NCI-H82 treated with DMSO at 0.1 percent for 48 hours (cell line): ENCODE data around the gene MTCL1.

Experiments
- DNase-seq: peaks from one replicate; lab custom pipeline; 2025; ENCODE audit not compliant: unreplicated experiment; lab: John Stamatoyannopoulos, UW

Gene MTCL1

DNA sequence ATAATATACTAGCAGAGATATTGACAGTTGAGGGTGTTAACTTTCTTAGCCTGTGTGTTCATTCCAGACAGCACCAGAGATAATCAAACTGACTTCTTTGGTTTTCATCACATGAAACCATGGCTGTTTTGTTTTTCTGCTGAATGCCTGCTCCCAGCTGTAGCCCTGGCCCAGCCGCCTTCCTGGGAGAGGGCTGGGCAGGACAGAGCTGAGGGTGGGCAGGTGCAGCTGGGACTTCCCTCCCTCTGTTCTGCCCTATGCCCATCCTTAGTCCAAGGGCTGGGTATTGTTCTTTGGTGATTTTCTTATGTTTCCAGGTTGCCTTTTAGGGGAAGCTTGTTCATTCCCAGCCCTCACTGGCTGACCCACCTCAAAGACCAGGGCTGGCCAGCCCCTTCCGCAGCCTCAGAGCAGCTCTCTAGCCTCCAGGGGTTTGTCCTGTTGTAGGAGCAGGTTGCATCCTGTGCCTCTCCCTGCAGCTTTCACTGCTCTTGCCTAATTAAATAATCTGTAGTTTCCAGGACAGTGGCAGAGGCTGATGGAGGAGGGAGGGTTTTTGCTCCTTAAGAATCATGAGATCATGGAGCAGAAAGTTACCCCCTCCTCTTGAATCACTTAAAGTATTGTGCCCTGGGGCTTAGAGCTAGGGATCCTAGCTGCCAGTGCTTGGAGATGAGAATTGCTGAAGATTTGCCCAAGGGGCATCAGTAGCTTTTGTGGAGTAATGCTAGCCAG lies 61.4 kb downstream of the MTCL1 start:
- DNase-seq, result peak; percentile 71

DNA sequence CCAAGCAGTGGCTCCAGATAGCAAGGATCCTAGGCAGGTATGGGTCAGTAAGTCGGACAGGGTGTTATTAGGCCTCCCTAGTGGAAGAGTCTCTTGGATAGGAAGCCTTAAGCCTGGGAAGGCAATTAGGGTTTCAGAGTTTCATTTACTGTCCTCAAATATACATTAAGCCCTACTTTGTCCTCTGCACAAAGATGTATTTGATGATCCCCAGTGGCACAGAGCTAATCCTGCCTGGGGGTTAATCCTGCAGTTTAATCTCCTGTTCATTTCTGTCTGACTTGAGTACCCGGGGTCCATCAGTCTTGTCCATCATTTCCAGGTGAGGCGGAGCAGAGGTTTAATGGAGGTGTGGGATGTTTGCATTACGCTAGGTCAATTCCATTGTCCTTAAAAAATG lies 62.0 kb downstream of the MTCL1 start:
- DNase-seq, result peak; percentile 93

DNA sequence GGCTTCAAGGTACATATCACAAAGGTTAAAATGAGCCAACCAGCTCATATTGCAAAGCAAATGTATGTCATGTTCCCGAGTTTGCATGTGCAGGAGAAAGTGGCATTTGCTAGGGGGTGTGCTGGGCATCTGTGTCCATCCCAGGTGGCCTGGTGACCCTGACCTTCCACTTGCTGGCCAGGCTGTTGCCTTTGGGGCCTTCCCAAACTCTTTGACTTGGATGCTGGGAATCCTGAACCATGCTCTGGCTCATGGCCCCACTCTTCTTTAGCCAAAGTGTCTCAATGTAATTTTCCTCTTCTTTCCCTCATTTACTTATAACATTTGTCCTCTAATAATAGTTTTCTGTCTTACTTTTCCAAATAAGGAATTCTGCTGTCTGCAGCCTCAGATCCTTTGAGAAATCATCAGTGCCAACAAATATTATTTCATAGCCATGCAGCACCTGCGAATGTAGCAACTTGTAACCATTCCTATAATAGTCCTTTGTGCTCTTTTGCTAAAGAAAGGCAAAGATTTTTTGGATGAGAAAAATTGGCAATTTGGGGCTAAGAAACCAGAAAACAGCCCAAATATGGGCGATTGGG lies 64.2 kb downstream of the MTCL1 start:
- no peak for DNase-seq

DNA sequence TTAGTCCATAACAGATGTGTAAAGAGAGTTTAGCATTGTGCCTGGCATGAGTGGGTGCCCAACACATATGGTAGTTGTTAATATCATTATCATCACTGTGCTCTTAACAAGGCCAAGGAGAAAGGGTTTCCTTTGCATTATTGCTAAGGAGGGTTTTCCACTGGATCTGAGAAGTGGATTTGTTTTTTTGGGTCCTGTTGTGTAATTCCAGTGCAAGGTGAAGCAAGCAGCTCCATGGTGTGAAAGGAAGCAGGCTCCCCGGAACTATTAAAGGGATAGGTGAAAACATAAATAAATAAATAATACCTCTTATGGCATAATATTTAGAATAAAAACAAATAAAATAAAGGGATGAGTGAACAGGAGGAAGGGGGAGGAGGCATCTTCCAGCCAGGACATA lies 65.3 kb downstream of the MTCL1 start:
- no peak for DNase-seq

DNA sequence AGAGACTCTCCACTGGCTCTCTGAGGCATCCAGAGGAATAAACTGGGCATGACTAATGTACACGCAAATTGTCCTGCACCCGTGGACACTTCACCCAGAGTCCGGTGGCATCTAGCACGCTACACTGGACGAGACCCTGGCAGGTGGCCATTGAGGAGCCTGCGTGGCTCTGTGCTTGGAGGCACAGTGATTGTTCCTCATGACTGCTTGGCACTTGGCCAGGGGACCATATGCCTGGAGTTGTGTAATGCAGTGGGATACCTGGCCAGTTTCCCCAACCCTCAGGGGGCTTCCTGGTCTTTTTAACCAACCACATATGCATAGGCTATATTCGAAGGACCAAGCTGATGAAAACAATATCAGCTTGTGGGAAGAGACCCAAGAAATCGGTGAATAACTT lies 66.6 kb downstream of the MTCL1 start:
- DNase-seq, result peak; percentile 6

DNA sequence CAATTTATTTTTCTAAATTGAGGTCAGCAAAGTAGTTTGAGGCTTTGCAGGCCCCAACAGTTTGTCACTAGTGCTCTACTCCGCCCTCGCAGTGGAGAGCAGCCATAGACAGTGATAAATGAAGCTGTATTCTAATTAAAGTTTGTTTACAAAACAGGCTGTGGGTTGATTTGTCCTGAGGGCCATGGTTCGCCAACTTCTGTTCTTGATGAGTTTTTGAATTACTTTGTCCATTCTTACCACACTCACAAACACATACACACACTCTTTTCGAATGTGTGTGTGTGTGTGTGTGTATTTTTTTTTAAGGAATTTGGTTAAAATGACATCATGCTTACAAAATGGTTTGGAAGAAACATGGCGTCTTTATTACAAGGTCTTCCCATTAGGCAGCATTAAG lies 68.6 kb downstream of the MTCL1 start:
- no peak for DNase-seq

DNA sequence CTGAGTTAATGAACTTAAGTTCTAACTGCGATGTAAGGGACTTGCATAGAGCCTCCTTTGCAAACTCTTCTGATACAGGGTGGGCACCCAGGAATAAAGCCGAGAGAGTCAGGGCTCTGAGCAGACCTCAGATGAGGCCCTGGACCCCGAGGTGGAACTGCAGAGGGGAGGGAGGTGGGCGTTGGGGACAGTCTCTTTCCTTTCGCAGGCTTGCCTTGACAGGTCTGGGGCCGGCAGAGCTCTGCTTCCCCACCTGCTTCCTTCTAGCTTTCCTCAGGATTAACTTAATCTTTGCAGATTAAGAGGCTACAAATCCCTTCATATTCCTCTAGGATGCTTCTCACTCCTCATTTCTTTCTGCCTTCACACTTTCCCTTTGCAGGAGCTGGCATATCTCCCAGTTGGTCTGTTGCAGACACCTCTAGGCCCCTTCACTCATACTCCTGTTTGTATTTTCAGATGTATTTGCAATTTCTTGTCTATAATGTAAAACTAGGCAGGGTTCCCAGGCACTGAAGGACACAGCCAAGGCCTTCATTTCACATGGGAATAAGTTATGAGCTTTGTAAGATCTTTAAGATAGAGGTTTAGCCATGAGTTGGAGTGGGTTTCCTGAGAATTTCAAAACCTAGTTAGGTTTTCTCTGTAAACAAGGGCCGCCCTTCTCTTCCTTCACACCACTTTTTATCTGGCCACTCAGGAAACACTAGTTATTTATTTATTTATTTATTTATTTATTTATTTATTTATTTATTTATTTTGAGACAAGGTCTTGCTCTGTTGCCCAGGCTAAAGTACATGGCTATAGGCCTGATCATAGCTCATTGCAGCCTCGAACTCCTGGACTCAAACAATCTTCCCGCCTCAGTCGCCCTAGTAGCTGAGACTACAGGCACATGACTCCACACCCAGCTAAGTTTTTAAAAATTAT lies 70.9 kb downstream of the MTCL1 start:
- peak; percentile 71 for DNase-seq

DNA sequence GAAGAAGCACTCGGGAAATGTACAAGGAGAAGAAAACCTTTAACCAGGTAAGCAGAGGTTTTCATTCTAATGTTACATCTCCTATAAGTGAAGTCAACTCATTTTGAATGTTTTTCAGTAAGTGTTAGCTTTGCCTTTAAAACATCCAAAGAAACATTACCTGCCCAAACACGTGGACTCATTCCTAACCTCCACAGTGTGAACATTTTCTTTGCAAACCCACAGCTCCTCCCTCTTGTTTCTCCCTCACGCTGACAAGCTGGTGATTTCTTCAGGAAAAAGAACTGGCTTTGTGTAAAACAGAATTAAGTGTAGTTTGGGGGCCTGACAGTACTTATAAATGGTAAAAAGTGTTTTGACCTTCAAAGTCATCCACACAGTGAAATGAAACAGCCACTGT lies 72.5 kb downstream of the MTCL1 start:
- no peak for DNase-seq

DNA sequence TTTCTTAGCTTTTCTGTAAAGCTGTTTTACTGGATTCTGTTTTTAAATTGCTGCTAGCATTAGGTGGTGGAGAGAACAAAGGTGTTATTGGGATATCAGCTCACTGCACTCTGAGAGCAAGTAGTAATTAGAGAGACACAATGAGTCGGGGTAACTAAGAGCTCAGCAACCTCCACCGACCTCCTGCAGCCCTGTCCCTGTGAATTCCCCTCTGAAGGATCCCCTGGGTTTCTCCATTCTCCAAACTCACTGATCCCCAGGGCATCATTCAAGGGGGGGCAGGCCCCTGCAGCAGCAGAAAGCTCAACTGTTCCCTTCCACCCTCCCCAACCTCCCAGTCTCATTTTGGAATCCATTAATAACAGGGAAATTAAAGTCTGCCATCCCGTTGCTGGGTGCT lies 73.0 kb downstream of the MTCL1 start:
- no peak for DNase-seq

DNA sequence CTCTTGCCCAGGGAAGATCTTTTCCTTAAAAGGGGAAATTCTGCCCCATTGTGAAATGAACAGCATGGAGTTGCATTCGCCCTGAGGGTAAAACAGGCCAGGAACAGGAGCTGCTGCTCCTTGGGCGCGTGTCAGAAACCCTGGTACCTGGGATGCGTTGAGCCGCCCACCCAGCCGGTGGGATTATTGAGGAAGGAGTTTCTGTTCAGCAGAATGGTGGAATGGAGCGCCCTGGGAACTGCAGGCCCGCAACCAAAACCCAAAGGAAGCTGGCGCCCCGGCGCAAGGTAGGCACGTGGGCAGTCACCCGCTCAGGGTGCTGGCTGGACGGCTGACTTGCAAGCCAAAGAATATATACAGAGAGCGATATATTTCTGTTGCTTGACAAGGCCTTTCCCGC lies 73.5 kb downstream of the MTCL1 start:
- DNase-seq, result no peak

DNA sequence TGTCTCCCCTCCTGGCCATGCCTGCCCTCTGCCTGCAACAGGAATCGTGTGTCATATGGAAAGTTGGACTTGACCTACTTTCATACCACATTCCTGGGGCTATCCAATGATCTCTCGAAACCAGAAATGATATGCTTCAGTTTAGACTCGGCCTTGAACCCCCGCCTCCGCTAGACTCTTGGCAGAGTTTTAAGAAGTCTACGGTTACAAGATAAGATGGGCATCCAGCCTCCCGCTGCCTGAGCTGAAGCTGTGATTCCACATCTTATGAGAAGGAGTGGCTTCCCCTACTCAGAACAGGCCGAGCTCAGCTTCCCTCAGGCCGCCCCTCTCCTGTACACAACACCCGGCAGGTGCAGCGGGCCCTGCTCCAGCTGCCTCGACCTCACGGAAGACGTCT lies 73.9 kb downstream of the MTCL1 start:
- DNase-seq, result no peak

DNA sequence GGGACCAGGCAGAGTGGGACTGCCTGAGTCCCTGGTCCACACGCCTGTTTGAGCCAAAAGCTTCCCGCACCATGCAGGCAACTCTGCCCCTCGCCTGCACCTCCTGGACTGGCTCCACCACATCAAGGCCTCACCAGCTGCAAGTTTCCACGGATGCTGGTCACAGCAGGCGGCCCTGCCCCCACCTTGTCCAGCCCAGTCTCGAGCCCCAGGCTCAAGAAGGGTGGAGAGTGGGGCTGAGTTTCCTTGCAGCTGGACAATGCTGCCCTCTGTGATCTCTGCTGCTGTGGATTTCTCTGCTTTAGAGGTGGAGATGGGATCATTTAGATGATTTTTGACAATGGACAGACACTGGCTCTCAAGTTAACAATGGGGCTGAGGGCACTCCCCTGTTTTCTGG lies 74.9 kb downstream of the MTCL1 start:
- DNase-seq, result no peak

DNA sequence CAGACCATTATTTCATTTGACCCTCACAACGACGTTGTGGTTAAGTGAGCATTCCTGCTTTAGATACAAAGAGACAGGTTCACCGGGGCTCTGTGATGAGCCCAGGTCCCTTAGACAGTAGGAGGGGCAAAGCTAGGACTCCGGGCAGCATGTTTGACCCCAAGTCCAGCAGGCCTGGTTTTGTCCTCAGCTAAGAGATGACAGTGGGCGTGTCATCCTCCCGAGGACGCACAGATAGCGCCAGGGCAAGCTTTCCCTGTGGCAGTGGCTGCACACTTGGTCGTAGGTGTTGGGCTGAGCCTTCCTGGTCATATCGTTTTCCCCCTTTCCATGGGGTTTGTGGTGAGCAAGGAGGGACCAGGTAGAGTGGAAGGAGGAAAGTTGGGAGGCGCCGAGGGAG lies 76.3 kb downstream of the MTCL1 start:
- DNase-seq, result no peak

DNA sequence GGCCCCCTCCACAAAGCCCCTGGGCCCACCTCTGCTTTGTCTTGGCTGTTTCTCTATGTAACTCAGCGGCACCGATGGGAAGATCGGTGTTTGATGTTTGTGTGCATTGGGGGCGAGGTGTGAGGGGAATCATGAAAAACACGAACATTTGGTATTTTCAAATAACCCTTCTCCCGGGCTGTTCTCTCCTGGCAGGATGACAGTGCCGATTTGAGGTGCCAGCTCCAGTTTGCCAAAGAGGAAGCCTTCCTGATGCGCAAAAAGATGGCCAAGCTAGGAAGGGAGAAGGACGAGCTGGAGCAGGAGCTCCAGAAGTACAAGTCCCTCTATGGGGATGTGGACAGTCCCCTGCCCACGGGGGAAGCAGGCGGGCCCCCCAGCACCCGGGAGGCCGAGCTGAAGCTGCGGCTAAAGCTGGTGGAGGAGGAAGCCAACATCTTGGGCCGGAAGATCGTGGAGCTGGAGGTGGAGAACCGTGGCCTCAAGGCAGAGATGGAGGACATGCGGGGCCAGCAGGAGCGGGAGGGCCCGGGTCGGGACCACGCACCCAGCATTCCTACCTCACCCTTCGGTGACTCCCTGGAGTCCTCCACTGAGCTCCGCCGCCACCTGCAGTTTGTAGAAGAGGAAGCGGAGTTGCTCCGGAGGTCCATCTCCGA lies 78.1 kb downstream of the MTCL1 start:
- DNase-seq, result no peak

DNA sequence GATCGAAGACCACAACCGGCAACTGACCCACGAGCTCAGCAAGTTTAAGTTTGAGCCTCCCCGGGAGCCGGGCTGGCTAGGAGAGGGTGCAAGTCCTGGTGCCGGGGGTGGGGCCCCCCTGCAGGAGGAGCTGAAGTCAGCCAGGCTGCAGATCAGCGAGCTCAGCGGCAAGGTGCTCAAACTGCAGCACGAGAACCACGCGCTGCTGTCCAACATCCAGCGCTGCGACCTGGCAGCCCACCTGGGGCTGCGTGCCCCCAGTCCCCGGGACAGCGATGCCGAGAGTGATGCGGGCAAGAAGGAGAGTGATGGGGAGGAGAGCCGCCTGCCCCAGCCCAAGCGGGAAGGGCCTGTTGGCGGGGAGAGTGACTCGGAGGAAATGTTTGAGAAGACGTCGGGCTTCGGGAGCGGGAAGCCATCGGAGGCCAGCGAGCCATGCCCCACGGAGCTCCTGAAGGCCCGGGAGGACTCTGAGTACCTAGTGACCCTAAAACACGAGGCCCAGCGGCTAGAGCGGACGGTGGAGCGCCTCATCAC lies 78.7 kb downstream of the MTCL1 start:
- DNase-seq, result no peak

DNA sequence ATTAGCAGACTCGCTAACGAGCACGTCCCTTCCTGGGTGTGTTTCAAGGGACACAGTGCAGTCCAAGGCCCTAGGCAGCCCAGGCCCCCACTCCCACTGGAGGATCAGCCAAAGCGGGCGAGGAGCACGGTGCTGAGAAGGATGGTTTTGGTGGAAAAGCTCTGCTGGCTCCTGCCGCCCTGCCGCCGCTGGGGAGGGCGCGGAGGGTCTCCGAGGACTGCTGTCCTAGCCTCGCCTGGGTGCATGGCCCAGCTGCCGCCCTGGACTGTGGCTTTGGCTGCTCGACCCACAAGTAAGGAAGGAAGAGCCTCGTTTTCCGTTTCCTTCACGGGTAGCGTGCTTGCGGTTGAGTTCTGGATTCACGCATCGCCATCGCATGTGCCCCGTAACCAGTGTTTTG lies 79.9 kb downstream of the MTCL1 start:
- DNase-seq, result no peak

DNA sequence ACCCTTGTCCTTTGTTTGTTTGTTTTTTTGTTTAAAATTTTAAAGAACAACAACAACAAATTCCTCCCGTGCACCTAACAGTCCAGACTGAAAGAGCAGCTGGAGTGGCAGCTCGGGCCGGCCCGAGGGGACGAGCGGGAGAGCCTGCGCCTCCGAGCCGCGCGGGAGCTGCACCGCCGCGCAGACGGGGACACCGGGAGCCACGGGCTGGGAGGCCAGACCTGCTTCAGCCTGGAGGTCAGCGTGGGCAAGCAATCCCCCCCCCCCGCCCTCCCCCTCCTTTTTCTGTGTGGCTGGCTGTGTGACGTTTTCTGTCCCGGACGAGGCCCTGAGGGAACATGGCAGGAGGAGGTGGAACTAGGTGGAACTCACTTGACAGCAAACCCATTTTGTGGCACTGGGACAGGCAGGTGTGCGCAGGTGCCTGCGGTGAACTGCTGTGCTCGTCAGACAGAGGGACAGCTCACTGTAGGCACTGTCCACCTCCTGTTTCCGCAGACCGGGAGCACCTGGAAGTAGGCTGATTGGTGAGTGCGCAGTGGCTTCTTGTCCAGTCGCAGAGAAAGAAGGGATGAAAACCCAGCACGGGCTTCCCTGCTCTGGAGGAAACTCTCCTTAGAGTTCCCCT lies 80.6 kb downstream of the MTCL1 start:
- DNase-seq, result no peak

DNA sequence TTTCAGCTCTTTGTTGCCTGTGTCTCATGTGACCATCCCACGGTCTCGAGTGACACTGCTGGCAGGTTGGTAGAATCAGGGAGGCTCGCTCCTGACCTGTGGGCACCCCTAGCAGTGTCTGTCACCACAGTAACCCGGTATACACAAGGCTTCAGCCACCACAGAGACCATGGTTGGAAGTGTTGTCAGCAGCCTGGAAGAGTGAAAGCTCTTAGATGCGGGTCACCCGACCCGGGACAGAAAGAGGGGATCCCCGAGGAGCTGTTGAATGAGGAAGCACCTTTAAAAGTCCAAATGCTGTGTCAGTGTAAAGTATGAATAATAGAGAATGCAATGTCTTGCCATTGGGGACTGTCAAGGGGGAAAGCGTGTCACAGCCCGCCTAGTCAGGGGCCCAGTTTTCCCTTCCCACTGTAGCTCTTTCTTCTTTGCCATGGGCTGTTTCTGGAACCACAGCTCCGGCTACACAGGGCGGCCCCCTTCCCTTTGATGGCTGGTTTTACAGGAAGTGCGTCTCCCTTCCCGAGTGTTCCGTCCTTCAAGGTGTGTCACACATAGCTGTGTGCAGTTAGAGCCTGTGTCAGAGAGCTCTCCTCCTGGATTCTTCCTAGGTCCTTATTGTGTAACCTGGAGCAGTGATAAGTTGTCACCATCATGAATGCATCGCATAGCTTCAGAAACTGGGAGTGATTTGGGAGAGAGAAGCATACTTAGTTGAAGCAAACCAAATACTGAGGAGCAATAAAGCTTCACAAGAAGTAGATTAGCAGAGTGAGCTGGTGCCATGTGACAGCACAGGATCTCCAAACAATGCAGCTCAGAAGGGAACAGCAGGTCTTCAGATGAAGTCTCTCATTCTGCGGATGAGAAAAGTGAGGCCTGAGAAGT lies 81.4 kb downstream of the MTCL1 start:
- no peak for DNase-seq

DNA sequence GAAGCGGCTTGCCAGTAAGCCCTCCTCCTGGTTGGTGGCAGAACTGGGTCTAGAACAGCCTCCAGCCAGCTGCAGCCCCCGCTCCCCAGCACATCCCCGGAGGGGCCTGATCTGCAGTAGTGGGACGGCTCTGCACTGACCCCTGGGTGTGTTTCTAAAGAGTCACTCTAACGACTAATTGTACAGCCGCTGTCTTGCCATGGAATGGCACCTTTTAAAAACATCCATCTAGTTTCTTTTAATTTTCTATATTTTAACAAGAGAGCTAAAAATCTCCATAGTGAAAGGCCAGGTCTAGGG lies 82.0 kb downstream of the MTCL1 start:
- no peak for DNase-seq

DNA sequence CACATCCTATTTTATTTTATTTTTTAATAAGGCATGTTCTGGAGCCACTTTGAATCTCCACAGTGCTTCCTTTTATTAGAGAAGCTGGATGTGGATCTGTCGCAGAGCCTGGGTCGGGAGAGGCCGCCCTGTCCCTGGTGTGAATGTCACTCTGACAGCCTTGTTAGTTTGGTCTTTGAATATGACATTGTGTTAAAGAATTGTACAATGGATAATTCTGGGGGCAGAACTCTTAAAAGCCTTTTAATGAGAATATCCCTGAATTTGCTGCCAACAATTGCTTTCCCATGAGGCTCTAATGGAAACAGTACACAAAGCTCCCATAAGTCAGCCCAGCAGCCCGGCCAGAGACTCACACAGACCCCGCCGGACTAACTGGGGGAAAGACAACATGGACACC lies 82.4 kb downstream of the MTCL1 start:
- DNase-seq, result no peak
